ENCODE results near the gene SPACA6.

Gene SPACA6

GRCh38 chr19:51706885-51707284 is 13.8 kb downstream of the SPACA6 start:
- H3K27ac ChIP-seq = no peak overlapping the region

GRCh38 chr19:51708811-51709210 is 15.7 kb downstream of the SPACA6 start:
- TF ChIP-seq ZFX (IDR thresholded peaks at IDR 0.05; ENCODE audit: borderline replicate concordance) = no peak
- TF ChIP-seq CTCF (IDR thresholded peaks at IDR 0.05) = no peak
- no peak overlapping the region for H3K27ac ChIP-seq

More at GRCh38 chr19:51706885-51707284, 13.8 kb downstream of the SPACA6 start:
- TF ChIP-seq ZFX (IDR thresholded peaks at IDR 0.05; ENCODE audit: borderline replicate concordance) (no peak), CTCF (IDR thresholded peaks at IDR 0.05) (no peak)

GRCh38 chr19:51709575-51709974 is 16.4 kb downstream of the SPACA6 start:
- no peak overlapping the region for H3K27ac ChIP-seq
- TF ChIP-seq CTCF (IDR thresholded peaks at IDR 0.05) (no peak), ZFX (IDR thresholded peaks at IDR 0.05; ENCODE audit: borderline replicate concordance) (no peak)

GRCh38 chr19:51710163-51710562 is 17.0 kb downstream of the SPACA6 start:
- TF ChIP-seq CTCF (IDR thresholded peaks at IDR 0.05) (no peak), ZFX (IDR thresholded peaks at IDR 0.05; ENCODE audit: borderline replicate concordance) (no peak)
- no peak overlapping the region for H3K27ac ChIP-seq

- no peak overlapping the region for H3K27ac ChIP-seq
- TF ChIP-seq ZFX (IDR thresholded peaks at IDR 0.05; ENCODE audit: borderline replicate concordance) (no peak), CTCF (IDR thresholded peaks at IDR 0.05) (no peak)
Observed at GRCh38 chr19:51711702-51712101, 18.6 kb downstream of the SPACA6 start.

- TF ChIP-seq CTCF (IDR thresholded peaks at IDR 0.05) (peak; percentile 68), ZFX (IDR thresholded peaks at IDR 0.05; ENCODE audit: borderline replicate concordance) (no peak)
- no peak overlapping the region for H3K27ac ChIP-seq
Observed at GRCh38 chr19:51712461-51713081, 19.4 kb downstream of the SPACA6 start.

GRCh38 chr19:51713319-51714285 is 20.5 kb downstream of the SPACA6 start:
- H3K27ac ChIP-seq = no peak overlapping the region
- TF ChIP-seq CTCF (IDR thresholded peaks at IDR 0.05) (no peak), ZFX (IDR thresholded peaks at IDR 0.05; ENCODE audit: borderline replicate concordance) (no peak)
